Stimulated activated CD8-positive, alpha-beta memory T cell treated with anti-CD3 and anti-CD28 coated beads, Interleukin-7, amount 100 ng/mL, for 24 hours (primary cell): Measurements from ENCODE around the gene SCGB1A1.
"Not testable (repeated sequence)": the region's sequence is repeated elsewhere in the genome, so short reads cannot be mapped to it uniquely, and the experiment has no call there.

Experiments
- DNase-seq: peaks from one replicate; pipeline ENCODE4 v3.0.0-alpha.2; 2020; ENCODE audit warnings: low read depth

The SCGB1A1 gene

DNA sequence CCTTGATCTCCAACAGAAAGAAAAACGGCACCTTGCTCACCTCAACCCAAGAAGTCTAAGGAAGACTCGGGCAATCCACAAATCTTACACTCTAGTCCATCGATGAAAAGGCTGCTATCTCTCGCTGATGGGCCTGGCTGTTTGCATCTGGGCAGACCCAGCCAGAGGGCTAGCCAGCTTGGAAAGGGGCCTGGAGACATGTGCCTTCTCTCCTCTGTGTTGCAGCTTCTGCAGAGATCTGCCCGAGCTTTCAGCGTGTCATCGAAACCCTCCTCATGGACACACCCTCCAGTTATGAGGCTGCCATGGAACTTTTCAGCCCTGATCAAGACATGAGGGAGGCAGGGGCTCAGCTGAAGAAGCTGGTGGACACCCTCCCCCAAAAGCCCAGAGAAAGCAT, 3.2 kb downstream of the SCGB1A1 start:
- DNase-seq = no peak

DNA sequence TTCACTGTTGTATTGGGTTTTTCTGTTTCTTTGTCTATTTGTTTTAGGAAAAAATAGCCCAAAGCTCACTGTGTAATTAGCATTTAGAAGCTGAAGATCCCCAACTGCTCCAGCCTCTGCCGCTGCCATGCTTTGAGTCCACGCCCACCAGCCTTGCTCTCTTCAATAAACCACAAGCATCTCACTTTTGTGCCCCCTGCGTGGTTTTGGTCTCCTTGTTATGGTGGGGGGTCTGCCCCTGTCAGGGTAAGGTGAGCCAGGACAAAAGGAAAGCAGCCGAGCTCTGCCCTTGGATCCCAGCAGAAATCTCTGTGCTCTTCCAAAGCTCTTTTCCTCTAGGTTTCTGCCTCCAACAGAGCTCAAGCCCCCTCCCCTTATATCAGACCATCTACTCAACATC, 4.2 kb downstream of the SCGB1A1 start:
- DNase-seq = no peak

DNA sequence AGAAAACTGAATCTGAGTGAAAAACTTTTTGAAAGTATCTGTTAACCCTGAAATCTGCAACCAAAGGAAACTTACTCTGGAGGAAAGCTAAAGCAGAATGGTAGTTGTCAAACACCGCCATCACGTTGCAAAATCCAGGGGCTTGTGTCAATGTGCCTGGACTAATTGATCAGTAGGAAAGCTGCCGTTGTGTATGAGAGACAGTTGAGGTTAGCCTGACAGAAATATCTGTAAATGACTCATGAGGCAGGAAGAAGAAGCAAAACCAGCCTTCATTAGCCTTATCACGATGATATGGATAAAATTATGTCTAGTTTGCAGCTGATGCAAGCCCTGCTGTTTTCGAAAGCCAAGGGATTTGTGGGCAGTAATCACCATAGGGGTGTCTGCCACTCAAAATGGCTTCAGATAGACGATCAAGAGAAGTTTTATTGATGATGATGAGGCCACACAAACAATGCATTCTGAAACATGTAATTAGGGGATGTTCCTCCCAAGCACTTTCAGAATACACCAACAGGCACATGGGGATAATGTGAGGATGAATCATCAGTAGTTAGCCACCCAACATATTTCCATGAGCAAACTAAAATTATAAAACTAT, 8.9 kb downstream of the SCGB1A1 start:
- DNase-seq = no peak

DNA sequence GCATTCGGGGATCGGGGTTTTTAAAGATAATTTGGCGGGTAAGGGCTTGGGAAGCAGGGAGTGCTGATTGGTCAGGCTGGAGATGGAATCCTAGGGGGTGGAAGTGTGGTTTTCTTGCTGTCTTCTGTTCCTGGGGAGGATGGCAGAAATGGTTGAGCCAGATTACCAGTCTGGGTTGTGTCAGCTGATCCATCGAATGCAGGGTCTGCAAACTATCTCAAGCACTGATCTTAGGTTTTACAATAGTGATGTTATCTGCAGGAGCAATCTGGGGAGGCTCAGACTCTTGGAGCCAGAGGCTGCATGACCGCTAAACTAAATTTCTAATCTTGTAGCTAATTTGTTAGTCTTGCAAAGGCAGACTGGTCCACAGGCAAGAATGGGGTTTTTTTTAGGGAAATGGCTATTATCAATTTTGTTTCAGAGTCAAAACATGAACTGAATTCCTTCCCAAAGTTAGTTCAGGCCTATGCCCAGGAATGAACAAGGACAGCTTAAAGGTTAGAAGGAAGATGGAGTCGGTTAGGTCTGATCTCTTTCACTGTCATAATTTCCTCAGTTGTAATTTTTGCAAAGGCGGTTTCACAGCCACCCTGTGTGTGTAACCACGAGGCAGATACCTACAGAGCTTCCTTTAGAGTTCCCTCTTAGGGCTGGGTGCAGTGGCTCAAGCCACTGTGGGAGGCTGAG, 10.2 kb downstream of the SCGB1A1 start:
- DNase-seq = no peak

DNA sequence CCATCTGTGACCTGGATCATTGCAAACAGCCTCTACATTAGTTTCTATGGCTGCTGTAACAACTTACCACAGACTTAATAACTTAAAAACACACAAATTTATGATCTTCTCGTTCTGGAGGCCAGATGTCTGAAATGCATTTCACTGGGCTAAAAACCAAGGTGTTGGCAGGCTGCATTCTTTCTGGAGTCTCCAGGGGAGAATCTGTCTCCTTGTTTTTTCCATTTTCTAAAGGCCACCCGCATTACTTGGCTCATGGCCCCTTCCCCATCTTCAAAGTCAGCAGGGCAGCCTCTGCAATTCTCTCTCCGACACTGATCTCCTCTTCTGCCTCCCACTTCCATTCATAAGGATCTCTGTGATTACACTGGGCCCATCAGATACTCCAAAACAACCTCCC, 11.6 kb downstream of the SCGB1A1 start:
- no peak for DNase-seq

DNA sequence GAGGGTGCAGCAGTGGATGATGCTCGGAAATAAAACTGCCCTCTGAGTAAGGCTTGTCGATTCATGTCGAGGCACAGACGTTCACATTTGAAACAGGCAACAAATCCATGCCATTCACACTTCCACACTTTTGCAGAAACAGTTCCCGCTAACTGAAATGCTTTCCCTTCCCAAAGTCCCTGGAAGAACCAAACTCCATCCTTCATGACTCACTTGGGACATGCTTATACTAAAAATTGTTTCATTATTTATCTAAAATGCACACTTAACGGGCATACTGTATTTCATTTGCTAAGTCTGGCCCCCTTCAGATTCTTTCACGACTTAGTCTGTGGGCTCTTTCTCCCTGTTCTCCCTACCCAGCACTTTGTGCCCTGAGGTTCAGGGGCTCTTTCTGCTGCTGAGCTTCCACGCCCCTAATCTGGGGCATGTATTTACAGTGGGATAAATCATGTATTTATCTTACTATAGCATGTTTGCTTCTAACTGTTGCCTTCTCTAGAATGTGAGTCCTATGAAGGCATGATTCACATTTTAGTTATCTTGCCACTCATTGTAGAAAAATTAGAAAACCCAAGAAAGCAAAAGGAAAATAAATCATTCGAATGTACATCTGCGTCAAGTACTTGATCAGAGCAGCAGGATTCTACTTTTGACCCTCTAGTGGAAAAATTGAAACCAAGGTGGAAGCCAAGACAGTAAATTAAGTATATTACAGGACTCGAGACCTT, 12.5 kb downstream of the SCGB1A1 start:
- DNase-seq = no peak

DNA sequence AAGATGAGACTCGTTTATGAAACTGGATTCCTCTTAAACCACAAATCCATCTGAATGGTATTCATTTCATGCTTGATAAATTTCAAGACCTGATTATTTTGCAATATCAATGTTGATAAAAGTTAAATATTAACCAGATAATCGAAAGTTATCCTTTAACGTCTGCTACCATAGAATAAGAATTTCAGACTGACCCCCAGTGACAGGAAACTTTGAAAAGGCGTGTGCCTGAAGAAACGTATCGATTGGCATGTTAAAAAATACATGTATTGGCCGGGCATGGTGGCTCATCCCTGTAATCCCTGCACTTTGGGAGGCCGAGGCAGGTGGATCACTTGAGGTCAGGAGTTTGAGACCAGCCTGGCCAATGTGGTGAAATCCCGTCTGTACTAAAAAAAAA, 13.9 kb downstream of the SCGB1A1 start:
- no peak for DNase-seq

DNA sequence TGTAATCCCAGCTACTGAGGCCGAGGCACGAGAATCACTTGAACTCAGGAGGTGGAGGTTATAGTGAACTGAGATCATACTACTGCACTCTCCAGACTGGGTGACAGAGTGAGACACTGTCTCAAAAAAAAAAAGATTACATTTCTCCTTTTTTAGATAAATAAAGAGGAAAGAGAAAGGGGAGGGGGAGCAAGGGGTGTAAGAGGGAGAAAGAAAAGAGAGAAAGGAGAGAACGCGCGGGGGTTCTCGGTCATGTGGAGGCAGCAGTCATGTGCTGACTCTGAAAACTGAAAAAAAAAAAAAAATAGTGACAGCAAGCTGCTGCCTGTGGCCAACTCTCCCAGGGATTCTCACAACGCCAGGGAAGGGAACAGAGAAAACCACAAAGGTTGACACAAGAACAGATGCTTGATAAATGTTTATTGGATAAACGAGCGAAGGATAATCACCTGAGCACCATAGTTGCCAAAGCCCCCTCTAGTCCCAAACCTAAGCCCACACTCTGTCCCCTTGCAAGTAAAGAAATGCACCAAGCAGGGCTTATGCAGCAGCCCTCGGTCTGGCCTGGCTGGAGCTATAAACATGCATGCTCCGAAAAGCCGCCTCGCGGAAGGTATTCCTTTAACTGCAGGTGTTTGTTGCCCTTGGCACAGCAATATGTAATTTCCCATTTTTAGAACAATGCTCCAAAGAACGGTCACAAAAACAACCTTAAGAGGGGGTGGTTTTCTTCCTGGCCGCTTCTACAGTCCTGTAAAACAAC, 14.5 kb downstream of the SCGB1A1 start:
- DNase-seq = no peak

DNA sequence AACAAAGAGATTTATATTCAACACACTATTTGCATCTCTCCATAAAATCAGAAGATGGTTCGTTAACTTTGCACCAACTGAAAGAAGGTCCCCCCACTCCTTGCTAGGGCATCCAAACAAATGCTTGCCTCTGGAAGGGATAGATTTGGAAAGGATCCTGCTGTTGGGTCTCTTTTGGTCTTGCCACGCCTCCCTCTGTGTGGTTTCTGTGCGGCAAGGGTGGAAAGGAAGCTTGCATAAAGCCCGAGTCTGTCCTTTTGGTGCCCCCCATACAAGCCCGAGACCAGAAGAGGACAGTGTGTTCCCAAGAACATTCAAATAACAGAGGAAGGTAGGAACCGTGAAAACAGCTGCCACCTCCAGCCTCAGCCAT, 15.1 kb downstream of the SCGB1A1 start:
- DNase-seq = no peak

DNA sequence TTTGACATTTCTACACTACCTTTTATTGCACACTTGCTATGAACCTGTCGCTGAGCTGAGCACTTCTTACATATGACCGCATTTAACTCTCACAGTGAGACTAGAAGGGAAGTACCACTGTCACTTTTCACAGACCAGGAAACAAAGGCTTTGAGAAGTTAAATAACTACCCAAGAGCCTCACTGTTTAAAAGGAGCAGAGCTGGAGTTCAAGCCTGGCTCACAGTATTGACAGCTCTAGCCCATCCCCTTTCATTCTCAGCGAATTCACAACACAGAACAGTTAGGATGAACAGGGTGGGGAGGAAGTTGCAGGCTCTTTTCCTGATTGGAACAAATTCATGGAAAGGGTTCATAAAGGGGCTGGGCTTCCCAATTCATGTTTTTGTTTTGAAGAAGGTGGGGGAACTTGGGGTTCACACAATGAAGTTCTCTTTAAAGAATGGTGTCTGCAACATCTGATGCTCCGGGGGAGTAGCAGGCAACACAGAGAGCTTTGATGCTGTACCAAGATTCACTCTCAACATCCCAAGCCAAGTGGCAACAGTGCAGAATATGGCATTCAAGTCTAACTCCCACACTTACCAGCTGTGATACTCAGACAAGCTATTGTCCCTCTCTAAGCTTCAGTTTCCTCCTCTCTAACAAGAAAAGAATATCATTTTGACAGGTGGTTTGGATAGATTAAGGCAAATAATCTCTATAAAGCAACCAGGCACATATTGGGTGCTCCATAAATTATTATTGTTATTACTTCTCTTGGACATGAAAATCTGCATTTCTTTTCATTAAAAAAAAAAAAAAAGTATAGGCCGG, 17.2 kb downstream of the SCGB1A1 start:
- DNase-seq = no peak

DNA sequence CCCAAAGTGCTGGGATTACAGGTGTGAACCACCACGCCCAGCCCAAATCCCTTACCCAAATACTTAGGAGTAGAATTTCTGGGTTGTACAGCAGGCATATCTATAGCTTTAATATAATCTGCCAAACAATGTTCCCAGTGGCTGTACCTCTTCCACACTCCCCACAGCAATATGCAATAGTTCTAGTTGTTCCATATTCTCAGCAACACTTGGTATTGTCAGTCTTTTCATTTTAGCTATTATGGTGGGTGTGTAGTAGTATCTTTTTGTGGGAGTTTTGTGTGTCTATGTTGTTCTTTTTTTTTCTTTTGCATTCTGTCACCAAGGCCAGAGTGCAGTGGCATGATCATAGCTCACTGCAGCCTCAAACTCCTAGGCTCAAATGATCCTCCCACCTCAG, 18.8 kb downstream of the SCGB1A1 start:
- DNase-seq = no peak

DNA sequence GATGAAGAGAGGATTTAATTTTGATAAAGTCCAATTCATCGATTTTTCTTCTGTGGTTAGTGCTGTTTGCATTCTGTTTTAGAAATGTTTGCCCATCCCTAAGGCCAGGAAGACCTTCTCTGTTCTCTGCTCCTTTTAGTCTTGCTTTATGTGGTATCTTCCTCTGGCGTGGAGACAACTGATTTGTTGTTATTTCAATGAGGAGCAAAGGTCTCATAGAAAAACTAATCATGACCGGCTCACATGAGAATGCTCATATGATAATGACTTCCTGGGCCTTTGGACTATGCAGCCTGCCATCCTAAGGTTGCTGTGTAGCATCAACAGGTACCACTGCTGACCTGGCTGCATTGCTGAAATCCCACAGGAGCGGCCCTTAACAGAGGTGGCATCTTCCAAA, 19.8 kb downstream of the SCGB1A1 start:
- DNase-seq = no peak

DNA sequence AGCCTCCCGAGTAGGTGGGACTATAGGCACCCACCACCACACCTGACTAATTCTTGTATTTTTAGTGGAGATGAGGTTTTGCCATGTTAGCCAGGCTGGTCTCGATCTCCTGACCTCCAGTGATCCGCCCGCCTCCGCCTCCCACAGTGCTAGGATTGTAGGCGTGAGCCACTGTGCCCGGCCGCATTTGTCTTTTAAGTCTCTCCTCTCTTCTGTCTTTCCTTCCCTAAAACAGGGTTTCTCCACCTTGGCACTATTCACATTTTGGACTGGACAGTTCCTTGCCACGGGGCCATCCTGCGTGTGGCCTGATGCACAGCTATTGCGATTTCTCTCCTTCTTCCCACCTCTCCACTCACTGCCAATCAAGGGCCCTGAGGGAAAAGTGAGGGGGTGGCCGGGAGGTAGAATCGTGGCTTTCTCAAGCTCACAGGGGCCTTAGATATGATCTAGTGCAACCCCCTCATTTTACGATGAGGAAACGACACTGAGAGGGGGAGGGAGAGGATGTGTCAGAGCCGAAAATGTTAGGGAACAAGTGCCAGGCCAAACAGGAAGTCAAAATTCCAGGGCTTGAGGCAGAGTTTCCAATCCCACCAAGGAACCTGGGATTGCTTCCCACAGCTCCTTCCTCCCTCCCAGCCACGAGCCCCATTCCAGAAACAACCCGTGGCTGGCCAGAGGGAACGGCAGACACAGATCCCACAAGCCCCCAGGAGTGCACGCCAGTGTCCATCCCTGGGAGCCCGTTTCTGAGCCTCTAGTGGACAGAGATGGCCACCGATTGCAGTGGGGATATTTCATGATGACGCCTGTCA, 21.2 kb downstream of the SCGB1A1 start:
- DNase-seq = no peak

DNA sequence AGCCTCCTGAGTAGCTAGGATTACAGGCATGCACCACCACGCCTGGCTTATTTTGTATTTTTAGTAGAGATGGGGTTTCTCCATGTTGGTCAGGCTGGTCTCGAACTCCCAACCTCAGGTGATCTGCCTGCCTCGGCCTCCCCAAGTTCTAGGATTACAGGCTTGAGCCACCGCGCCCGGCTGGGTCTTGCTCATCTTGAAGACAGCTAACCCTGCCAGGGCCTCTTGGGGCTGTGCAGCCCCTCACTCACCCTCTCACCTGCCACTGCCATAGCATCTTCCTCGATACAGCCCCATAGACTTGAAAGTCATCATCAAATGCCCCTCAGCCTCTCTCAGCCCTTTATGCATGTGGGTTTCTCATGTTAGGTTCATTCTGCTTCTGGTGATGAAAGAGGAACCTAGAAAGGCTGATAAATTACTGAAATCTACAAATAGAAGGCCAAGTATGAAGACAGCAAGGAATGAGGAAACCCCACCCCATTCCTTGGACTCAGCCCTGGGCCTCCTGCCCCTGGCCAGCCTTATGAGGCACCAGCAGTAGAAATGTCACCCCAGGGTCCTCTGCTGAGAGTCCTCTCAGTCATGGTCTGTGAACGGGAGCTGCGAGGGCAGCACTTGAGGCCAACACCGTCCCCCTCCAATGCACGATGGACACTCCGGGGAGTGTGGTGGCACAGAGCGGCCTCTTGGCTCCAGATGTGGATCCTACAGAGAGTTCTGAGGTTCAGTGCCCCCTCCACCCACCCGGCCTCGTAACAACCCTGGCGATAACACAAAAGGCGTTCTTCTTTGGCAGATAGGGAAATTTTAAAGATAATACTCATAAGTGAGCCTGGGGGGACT, 24.8 kb downstream of the SCGB1A1 start:
- DNase-seq = no peak

DNA sequence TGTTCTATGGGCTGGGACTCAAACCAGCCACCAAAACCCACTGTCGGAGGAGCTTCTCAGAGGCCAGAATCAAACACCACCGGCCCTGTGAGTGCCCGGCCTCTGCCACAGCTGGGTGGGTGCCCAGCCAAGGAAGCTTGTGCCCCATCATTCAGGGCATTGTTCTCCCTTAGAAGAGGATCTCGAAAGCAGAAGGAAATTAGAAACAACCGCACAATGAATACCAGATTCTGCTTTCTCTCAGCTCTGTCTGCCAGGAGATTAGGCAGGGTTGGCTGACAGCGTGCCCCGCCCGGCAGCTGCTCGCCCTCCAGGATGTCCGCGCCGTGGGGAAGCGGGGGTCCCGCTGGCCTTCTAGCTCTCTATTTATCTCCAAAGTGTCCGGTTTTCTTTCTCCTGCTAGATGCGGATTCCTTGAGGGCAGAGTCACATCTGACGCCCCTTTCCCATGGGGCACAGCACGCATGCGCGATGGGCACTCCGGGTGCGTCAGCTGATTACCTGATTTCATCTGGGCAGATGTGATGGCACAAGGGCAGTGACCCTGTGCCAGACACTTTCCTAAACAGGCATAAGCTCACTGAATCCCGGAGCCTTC, 25.5 kb downstream of the SCGB1A1 start:
- DNase-seq = peak; percentile 8

DNA sequence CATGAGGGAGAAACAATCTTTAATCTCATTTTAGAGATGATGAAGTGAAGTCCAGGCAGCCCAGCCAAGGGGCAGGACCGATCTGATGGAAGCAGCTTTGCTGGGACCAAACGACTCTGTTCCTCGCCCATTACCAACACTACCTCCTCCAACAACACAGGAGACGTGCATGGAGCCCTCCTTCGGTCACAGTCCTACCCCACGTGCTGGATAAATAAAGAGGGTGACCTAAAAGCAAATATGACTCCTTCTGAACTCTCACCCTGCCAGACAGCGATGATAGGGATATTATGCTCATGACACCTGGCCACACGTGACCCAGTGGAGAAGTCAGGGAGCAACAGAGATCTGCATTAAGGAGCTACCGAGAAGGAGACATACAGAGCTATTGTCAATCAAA, 26.0 kb downstream of the SCGB1A1 start:
- DNase-seq = no peak

DNA sequence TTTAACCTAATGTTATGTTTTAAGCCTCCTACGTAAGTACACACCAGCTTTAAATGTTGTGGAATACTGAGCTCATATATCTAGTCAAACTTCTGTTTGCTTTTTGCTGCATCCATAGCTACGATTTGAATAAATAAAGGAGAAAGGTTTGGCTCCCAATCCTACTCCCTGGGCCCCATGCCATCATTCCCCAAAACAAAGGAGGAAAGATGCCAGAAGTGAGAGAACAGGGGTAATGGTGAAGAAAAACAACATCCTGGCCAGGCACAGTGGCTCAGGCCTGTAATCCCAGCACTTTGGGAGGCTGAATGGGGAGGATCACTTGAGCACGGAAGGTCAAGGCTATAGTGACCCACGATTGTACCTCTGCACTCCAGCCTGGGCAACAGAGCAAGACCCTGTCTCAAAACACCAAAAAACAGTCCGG, 26.5 kb downstream of the SCGB1A1 start:
- no peak for DNase-seq

DNA sequence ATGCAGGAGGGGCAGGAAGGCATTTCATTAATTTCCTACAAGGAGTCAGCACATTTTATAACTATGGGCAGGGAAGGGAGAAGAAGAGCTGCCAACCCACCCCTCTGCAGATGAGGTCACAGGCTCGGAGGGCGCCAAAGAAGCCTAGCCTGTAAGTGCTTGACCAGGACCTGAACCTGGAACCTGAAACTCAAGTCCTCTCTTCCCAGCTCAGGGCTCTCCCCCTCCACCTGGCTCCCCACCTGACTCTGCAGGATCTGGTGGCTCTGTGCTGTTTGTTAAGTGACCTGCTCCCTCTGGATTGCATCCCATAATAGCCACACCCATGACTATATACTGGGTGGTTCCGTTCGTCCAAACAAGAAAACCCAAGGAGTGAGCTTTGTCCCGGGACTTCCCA, 27.3 kb downstream of the SCGB1A1 start:
- no peak for DNase-seq

DNA sequence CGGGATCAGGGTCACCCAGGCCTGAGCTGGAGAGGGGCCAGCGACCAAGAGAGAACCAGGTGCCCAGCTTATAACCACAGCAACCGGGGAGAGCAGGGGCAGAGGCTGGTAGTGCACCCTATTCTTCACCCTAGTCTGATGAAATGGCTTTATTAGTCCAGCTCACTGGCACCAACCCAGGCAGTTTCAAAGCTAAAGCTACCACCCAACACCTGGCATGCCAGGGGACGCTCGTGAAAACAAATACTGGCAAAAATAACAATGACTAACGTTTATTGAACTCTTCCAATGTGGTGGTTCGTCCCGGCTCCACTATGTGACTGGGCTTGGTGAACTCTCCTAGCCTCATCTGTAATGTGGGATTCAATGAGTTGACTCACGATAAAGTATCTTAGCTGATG, 30.6 kb downstream of the SCGB1A1 start:
- DNase-seq = no peak

DNA sequence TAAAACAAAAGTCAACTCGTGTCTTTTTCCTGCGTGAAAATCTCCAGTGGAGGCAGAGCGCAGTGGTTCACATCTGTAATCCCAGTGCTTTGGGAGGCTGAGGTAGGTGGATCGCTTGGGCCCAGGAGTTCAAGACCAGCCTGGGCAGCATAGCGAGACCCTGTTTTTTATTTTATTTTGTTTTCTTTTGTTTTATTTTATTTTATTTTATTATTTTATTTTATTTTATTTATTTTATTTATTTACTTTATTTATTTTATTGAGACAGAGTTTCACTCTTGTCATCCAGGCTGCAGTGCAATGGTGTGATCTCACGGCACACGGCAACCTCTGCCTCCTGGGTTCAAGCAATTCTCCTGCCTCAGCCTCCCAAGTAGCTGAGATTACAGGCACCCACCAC, 31.1 kb downstream of the SCGB1A1 start:
- DNase-seq = not testable (repeated sequence)
